Small intestine (tissue), 7 donors: ENCODE data around the gene SYCP3. TPM values are rescaled to one million over a fixed set of nuclear protein-coding genes. Genes with fewer than 3 reads are reported as not detected.
"Not testable (repeated sequence)": the region's sequence is repeated elsewhere in the genome, so short reads cannot be mapped to it uniquely, and the experiment has no call there.

ENCODE experiments used
- DNase-seq, 2 donors: peaks; one replicate each; pipeline versions ENCODE4 v3.0.0 to v3.0.0-alpha.2; 2013
- FAIRE-seq: peaks from 2 replicates; lab custom pipeline; 2012; peaks lifted over from hg19 to GRCh38; lab: Jason Lieb, UNC
- H3K27ac ChIP-seq, 3 donors: one replicate each; pipeline ENCODE4 v1.5.1; 2013; ENCODE audit warnings: low read length in 2 of 3, mild to moderate bottlenecking in 2 of 3, control low read depth in 1 of 3, inconsistent platforms in 1 of 3, low read depth in 1 of 3, moderate library complexity in 1 of 3
- H3K27me3 ChIP-seq, 3 donors: one replicate each; pipeline ENCODE4 v1.6.1; 2013; ENCODE audit warnings: low read length in 3 of 3, inconsistent platforms in 1 of 3; ENCODE audit not compliant: control insufficient read depth in 3 of 3, insufficient read depth in 3 of 3
- H3K36me3 ChIP-seq, 3 donors: one replicate each; pipeline ENCODE4 v1.6.1; 2013; ENCODE audit warnings: low read length in 3 of 3, inconsistent platforms in 1 of 3, low read depth in 1 of 3, mild to moderate bottlenecking in 1 of 3, moderate library complexity in 1 of 3; ENCODE audit not compliant: control insufficient read depth in 3 of 3, insufficient read depth in 2 of 3
- H3K4me1 ChIP-seq, 3 donors: one replicate each; pipeline ENCODE4 v1.6.1; 2013; ENCODE audit warnings: low read length in 2 of 3, inconsistent platforms in 1 of 3, low read depth in 1 of 3, mild to moderate bottlenecking in 1 of 3, moderate library complexity in 1 of 3; ENCODE audit not compliant: control insufficient read depth in 3 of 3, insufficient read depth in 2 of 3
- H3K4me3 ChIP-seq, 3 donors: one replicate each; pipeline ENCODE4 v1.5.1; 2013; ENCODE audit warnings: low read length in 3 of 3, control low read depth in 1 of 3, inconsistent platforms in 1 of 3, low read depth in 1 of 3, mild to moderate bottlenecking in 1 of 3, moderate library complexity in 1 of 3
- H3K9me3 ChIP-seq, 2 donors: one replicate each; pipeline ENCODE4 v1.6.1; 2013; ENCODE audit warnings: low read depth in 1 of 2, low read length in 1 of 2; ENCODE audit not compliant: control insufficient read depth in 2 of 2, insufficient read depth in 1 of 2
- WGBS, 3 donors: extraction: QIAGEN DNeasy Blood & Tissue Kit; methylation state at CpG; one replicate each; pipeline ENCODE4 v1.1.7; 2013; 5-methylcytosine and 5-hydroxymethylcytosine counted together
- polyA plus RNA-seq, 4 donors: library from polyadenylated mRNA; stranded (reverse) in 3 of 4; unstranded in 1 of 4; fragments of 200-250 nt in 3 of 4; fragments of 120-200 nt in 1 of 4; gene quantifications; one replicate each; pipeline versions ENCODE4 v1.2.1 to v1.2.3, GENCODE V29; 2013
- donor health status: healthy with polysubstance abuse.
- donor health status: control.
- donor health status: control.
- donor health status: Bipolar disorder and iron deficiency.
- donor health status: healthy.

SYCP3 gene
- polyA plus RNA-seq, 4 donors = 0.13 to 1.5 TPM; not detected in 2

DNA sequence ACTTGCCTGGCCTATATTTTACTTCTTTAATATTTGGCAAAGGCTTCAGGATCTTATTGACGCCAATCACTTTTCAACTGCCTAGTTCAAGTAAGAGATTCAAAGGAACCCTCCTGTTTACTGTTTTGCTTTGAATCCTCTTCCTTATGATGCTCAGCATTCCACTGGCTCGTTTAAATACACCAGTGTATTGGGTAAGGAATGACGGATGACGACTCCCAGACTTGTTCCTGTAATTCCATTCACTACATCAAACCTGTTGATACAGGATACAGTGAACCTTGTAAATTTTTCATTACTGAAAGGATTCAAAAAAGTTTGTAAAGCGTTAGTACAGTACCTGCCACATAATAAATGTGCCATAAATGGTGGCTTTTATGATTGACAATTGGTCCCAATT is 1.7 kb upstream of the SYCP3 start:
- Histone ChIP-seq H3K36me3 (peaks cover 2 to 47% (median 21%) of the 10 kb centered on the region in 3 donors), H3K9me3 (peaks cover 0 to 9% of the 10 kb centered on the region in 2 donors), H3K4me1 (peaks cover 0 to 11% (median 4%) of the 10 kb centered on the region in 3 donors), H3K4me3 (no peak overlapping the region), H3K27ac (no peak overlapping the region), H3K27me3 (no peaks in the 10 kb centered on the region)
- FAIRE-seq = no peak
- 87 to 89% (median 89%) methylated on average over 5 of the region's 5 CpGs for WGBS, 3 donors
- no peak for DNase-seq

DNA sequence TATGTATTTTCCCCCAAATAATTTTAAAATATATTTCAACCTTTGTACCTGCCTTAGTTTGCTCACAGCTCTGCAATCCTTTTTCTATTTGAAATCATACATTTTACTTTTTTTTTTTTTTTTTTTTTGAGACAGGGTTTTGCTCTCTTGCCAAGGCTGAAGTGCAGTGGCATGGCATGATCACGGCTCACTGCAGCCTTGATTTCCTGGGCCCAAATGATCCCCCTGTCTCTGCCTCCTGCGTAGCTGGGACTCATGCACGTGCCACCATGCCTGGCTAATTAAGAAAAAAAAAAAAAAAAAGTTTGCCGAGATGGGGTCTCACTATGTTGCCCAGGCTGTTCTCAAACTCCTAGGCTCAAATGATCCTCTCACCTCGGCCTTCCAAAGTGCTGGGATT is 1.3 kb upstream of the SYCP3 start:
- 93 to 97% (median 94%) methylated on average over 5 of the region's 5 CpGs for WGBS, 3 donors
- FAIRE-seq (no peak), DNase-seq (no peak)
- no peak overlapping the region for H3K4me3 ChIP-seq
- peaks cover 0 to 11% (median 4%) of the 10 kb centered on the region in 3 donors for H3K4me1 ChIP-seq
- no peak overlapping the region for H3K27ac ChIP-seq
- H3K9me3 ChIP-seq = peaks cover 0 to 9% of the 10 kb centered on the region in 2 donors
- no peaks in the 10 kb centered on the region for H3K27me3 ChIP-seq
- peaks cover 2 to 43% (median 21%) of the 10 kb centered on the region in 3 donors for H3K36me3 ChIP-seq

DNA sequence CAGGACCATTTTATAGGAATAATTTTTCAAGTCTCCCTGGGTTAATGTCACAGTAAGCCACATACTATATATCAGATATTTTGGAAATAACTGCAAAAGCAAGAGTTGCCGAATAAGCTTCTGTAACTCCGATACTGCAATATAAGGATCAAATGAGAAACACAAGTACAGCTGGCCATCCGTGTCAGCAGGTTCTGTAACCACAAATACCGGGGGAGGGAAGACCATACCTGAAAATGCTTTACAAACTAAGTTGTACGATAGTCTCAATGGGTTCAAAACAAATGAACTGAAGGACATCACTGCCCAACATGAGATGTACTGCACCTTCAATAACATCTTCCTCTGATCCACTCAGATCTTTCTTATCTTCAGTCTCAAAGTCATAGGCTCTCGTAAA is 1.8 kb downstream of the SYCP3 start:
- H3K4me1 ChIP-seq = peaks cover 0 to 2% (median 2%) of the 10 kb centered on the region in 3 donors
- H3K36me3 ChIP-seq = peaks cover 2 to 38% (median 15%) of the 10 kb centered on the region in 3 donors
- 95 to 96% (median 96%) methylated on average over 6 of the region's 6 CpGs for WGBS, 3 donors
- no peaks in the 10 kb centered on the region for H3K27me3 ChIP-seq
- H3K27ac ChIP-seq = no peak overlapping the region
- no peak for FAIRE-seq
- DNase-seq = no peak
- H3K9me3 ChIP-seq = peaks cover 0 to 9% of the 10 kb centered on the region in 2 donors
- H3K4me3 ChIP-seq = no peak overlapping the region

- not testable (repeated sequence) for DNase-seq, H3K27ac ChIP-seq, H3K4me3 ChIP-seq, H3K4me1 ChIP-seq, H3K27me3 ChIP-seq, H3K9me3 ChIP-seq, FAIRE-seq
- H3K36me3 ChIP-seq = peaks cover 0 to 34% (median 10%) of the 10 kb centered on the region in 3 donors
- WGBS, 3 donors = 93 to 97% (median 96%) methylated on average over 5 of the region's 5 CpGs
Measured at GRCh38 chr12:101734482-101734881, 4.8 kb downstream of the SYCP3 start.

DNA sequence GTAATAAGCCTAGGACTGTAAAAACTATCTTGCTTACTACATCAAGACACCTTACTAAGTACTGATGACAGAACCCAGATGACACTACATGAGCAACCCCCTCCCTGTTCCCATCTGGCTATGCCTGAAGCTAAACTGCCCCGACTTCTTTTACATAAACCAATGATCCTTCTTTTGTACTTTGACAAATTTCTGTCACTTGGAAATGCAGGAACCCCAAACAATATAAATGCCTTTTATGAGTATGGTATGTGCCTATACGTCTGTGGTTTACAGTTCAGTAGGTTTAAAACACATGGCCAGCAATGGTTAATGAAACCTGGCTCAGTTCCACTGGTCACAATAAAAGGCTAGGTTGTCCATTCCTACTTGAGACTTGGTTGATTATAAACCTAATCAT is 6.1 kb downstream of the SYCP3 start:
- Histone ChIP-seq H3K27me3 (no peaks in the 10 kb centered on the region), H3K4me3 (no peak overlapping the region), H3K9me3 (no peaks in the 10 kb centered on the region), H3K36me3 (peaks cover 0 to 20% (median 3%) of the 10 kb centered on the region in 3 donors), H3K27ac (no peak overlapping the region), H3K4me1 (no peaks in the 10 kb centered on the region)
- WGBS, 3 donors = 60 to 67% (median 62%) methylated on average over 2 of the region's 2 CpGs
- DNase-seq (no peak), FAIRE-seq (no peak)

- no peaks in the 10 kb centered on the region for H3K27me3 ChIP-seq
- no peak overlapping the region for H3K27ac ChIP-seq
- H3K36me3 ChIP-seq = peaks cover 0 to 21% (median 3%) of the 10 kb centered on the region in 3 donors
- no peak for FAIRE-seq
- H3K9me3 ChIP-seq = no peaks in the 10 kb centered on the region
- no peak for DNase-seq
- H3K4me1 ChIP-seq = no peaks in the 10 kb centered on the region
- H3K4me3 ChIP-seq = no peak overlapping the region
- WGBS, 3 donors = 82 to 85% (median 84%) methylated on average over 1 of the region's 1 CpG
Measured at GRCh38 chr12:101732318-101732717, 6.9 kb downstream of the SYCP3 start.

DNA sequence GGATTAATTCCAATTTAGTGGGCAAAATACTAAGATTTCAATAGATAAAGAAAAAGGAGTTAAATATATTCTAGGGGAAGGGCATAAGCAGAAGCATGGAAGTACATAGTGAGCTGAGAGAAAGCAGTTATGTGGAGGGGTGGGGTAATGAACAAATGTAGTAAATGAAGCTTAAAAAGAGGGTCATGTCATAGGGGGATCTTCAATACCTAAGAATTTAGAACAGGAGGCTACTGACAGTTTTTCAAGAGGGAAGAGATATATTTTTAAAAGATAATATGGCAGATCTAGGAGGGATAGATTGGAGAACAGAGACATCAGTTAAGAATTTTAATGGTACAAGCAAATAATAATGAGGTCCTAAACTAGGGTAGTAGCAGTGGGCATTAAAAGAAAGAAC is 9.4 kb downstream of the SYCP3 start:
- Histone ChIP-seq H3K27ac (no peak overlapping the region), H3K4me1 (no peaks in the 10 kb centered on the region), H3K4me3 (no peak overlapping the region), H3K36me3 (peaks cover 0 to 17% (median 5%) of the 10 kb centered on the region in 3 donors), H3K27me3 (no peaks in the 10 kb centered on the region), H3K9me3 (no peaks in the 10 kb centered on the region)
- no peak for DNase-seq
- FAIRE-seq = no peak

GRCh38 chr12:101727098-101727497 is 12.2 kb downstream of the SYCP3 start:
- no peaks in the 10 kb centered on the region for H3K4me1 ChIP-seq
- H3K4me3 ChIP-seq = no peak overlapping the region
- peaks cover 0 to 15% (median 3%) of the 10 kb centered on the region in 3 donors for H3K36me3 ChIP-seq
- H3K9me3 ChIP-seq = no peaks in the 10 kb centered on the region
- H3K27me3 ChIP-seq = no peaks in the 10 kb centered on the region
- FAIRE-seq (no peak), DNase-seq (no peak)
- H3K27ac ChIP-seq = no peak overlapping the region

DNA sequence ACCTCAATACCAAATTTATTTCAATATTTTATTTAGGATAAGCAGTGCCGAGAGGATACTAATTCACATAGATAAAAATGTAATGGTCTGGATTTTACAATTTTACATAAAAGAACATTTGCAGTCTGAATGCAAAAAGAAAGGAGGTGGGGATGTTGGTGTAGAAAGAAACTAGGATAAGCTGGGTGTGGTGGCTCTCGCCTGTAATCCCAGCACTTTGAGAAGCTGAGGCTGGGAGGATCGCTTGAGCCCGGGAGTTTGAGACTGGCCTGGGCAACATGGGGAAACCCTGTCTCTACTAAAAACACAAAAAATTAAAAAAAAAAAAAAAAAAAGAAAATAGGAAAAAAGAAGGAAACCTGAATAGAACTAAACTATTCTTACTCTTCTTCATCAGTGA is 16.9 kb downstream of the SYCP3 start:
- H3K27ac ChIP-seq = no peak overlapping the region
- no peaks in the 10 kb centered on the region for H3K27me3 ChIP-seq
- no peaks in the 10 kb centered on the region for H3K9me3 ChIP-seq
- DNase-seq = no peak
- WGBS, 3 donors = 96 to 97% (median 96%) methylated on average over 4 of the region's 4 CpGs
- peaks cover 0 to 22% (median 1%) of the 10 kb centered on the region in 3 donors for H3K36me3 ChIP-seq
- no peak overlapping the region for H3K4me3 ChIP-seq
- peaks cover 0 to 10% (median 0%) of the 10 kb centered on the region in 3 donors for H3K4me1 ChIP-seq
- FAIRE-seq = no peak
